ENCODE data around the gene MAP2K5.

Gene MAP2K5

GRCh38 chr15:67845974-67846373, 303.5 kb downstream of the MAP2K5 start:
- DNase-seq = no peak

DNA sequence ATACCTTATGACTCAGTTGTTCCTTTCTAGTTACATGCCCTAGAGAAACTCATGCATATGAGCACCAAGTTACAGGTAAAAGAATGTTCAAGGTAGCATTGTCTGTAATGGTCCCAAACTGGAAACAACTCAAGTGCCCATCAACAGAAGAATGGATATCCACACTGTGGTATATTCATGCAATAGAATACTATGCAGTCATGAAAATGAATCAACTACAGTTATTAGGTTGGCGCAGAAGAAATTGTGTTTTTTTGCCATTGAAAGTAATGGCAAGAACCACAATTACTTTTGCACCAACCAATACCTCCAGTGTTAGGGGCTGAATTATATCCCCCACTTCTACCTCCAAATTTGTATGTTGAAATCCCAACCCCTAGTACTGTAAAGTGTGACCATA, 307.0 kb downstream of the MAP2K5 start:
- no peak for DNase-seq

DNA sequence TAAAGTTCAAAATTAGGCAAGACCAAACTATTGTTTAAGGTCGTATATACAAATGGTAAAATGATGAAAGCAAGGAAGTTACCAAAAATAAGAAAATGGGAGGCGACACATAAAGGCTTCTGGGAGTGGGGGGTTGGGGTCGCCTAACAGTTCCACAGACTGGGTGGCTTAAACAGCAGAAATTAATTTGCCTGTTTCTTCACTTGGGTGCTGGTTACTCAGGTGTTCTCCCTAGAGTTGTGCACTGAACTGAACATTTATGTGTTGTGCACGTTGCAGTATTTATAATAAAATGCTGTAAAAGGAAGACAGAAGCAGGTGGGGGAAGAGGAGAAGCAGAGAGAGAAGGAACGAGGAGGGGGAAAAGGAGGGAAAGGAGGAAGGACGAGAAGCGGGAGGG, 307.8 kb downstream of the MAP2K5 start:
- DNase-seq = no peak

GRCh38 chr15:67850994-67851571, 308.6 kb downstream of the MAP2K5 start:
- DNase-seq = no peak

DNA sequence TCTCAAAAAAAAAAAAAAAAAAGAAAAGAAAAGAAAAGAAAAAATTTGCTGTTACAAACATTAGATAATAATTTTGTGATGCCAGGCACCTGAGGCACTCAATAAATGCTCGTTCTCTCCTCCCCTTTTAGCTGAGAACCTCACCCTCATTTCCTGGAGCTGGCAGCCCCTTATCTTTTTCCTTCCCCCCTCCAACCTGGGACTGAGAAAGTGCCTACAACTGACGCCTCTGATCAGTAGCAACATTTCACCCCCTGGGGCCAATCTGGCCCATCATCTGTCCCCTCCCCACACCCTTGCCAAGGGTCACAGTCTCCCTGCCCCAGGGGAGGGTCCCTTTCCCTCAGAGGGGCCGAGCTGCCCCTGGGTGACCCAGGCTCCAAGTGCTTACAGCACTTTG, 309.9 kb downstream of the MAP2K5 start:
- DNase-seq = no peak

GRCh38 chr15:67853454-67853853, 311.0 kb downstream of the MAP2K5 start:
- no peak for DNase-seq

- DNase-seq = no peak
Measured at GRCh38 chr15:67854358-67854757, 311.9 kb downstream of the MAP2K5 start.

DNA sequence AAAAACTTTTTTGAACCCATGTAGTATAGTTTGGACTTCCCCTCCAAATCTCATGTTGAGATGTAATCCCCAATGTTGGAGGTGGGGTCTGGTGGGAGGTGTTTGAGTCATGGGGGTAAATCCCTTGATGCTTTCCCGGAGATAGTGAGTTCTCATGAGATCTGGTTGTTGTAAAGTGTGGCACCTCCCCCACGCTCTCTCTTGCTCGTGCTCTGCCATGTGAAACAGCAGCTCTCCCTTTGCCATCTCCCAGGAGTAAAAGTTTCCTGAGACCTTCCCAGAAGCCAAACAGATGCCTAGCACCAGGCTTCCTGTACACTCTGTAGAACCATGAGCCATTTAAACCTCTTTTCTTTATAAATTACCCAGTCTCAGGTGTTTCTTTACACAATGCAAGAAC, 313.3 kb downstream of the MAP2K5 start:
- DNase-seq = no peak
